SK-N-SH (cell line): ENCODE data around the gene CDC42SE1. TPM values are rescaled to one million over a fixed set of nuclear protein-coding genes. Genes with fewer than 3 reads are reported as not detected.

Source experiments
- CTCF ChIA-PET: fragments of 300-600, 350-600 bp; formaldehyde crosslinking; extraction: SDS; loops from one replicate; lab custom pipeline; 2021; lab: Yijun Ruan, JAX
- POLR2A ChIA-PET: fragments of 350-600 bp; sonication (Branson Sonifier 250); formaldehyde crosslinking; extraction: SDS; loops from one replicate; lab custom pipeline; 2020; ENCODE audit warnings: antibody characterized with exemption, inconsistent platforms; lab: Yijun Ruan, JAX
- DNase-seq: peaks from one replicate; pipeline ENCODE4 v3.0.0; 2012
- H2AFZ ChIP-seq: fragments of 200-600 bp; sonication (generic); 2 replicates; pipeline ENCODE4 v1.8.1; 2016; ENCODE audit warnings: antibody characterized with exemption, mild to moderate bottlenecking, low read depth
- H3F3A ChIP-seq: fragments of 200-600 bp; sonication (generic); replicated peaks from 2 replicates; pipeline ENCODE3; 2016; ENCODE audit warnings: antibody characterized with exemption, mild to moderate bottlenecking; ENCODE audit not compliant: insufficient read depth
- H3K27ac ChIP-seq, 2 experiments: fragments of 200-500 bp in 1 of 2; fragments of 200-600 bp in 1 of 2; sonication (Bioruptor generic) in 1 of 2; sonication (generic), shearing (Covaris generic) in 1 of 2; 2 replicates each; pipeline versions ENCODE4 v1.5.1 to v1.6.1; 2014 to 2016; ENCODE audit warnings: low read depth in 2 of 2, inconsistent platforms in 1 of 2, low read length in 1 of 2, mild to moderate bottlenecking in 1 of 2, mixed read lengths in 1 of 2
- H3K27me3 ChIP-seq: fragments of 200-600 bp; sonication (generic), shearing (Covaris generic); 2 replicates; pipeline ENCODE4 v1.6.1; 2016; ENCODE audit warnings: mixed run types; ENCODE audit not compliant: insufficient read depth
- H3K36me3 ChIP-seq, 2 experiments: fragments of 200-500 bp in 1 of 2; fragments of 200-600 bp in 1 of 2; sonication (Bioruptor generic) in 1 of 2; sonication (generic) in 1 of 2; replicated peaks in 1 of 2; 2 replicates each; pipeline versions ENCODE3 to v1.5.1; 2014 to 2016; ENCODE audit warnings: low read length in 1 of 2, mild to moderate bottlenecking in 1 of 2; ENCODE audit not compliant: insufficient read depth in 2 of 2, control insufficient read depth in 1 of 2
- H3K4me1 ChIP-seq, 2 experiments: fragments of 200-500 bp in 1 of 2; fragments of 200-600 bp in 1 of 2; sonication (Bioruptor generic) in 1 of 2; sonication (generic), shearing (Covaris generic) in 1 of 2; 2 replicates each; pipeline versions ENCODE4 v1.5.1 to v1.6.1; 2014 to 2016; ENCODE audit warnings: low read depth in 1 of 2, low read length in 1 of 2, mixed run types in 1 of 2; ENCODE audit not compliant: insufficient read depth in 2 of 2, control insufficient read depth in 1 of 2
- H3K4me2 ChIP-seq: fragments of 200-600 bp; sonication (generic), shearing (Covaris generic); 2 replicates; pipeline ENCODE4 v1.6.1; 2017; ENCODE audit warnings: mixed run types
- H3K4me3 ChIP-seq, 2 experiments: fragments of 200-500 bp in 1 of 2; fragments of 200-600 bp in 1 of 2; sonication (Bioruptor generic) in 1 of 2; sonication (generic), shearing (Covaris generic) in 1 of 2; 2 replicates each; pipeline versions ENCODE4 v1.5.1 to v1.8.1; 2014 to 2016; ENCODE audit warnings: low read depth in 2 of 2, inconsistent platforms in 1 of 2, low read length in 1 of 2, mild to moderate bottlenecking in 1 of 2, mixed read lengths in 1 of 2, moderate library complexity in 1 of 2
- H3K79me2 ChIP-seq: fragments of 200-600 bp; sonication (generic); 2 replicates; pipeline ENCODE4 v1.8.1; 2017; ENCODE audit warnings: mild to moderate bottlenecking; ENCODE audit not compliant: insufficient read depth
- H3K9ac ChIP-seq: fragments of 200-600 bp; sonication (generic); 2 replicates; pipeline ENCODE4 v1.6.1; 2017; ENCODE audit warnings: mixed run types
- H3K9me2 ChIP-seq: fragments of 200-600 bp; sonication (generic); 2 replicates; pipeline ENCODE4 v1.6.1; 2017; ENCODE audit warnings: mixed run types
- H3K9me3 ChIP-seq: fragments of 200-600 bp; sonication (generic); 2 replicates; pipeline ENCODE4 v1.6.1; 2017; ENCODE audit warnings: mixed run types, mild to moderate bottlenecking, moderate library complexity
- H4K20me1 ChIP-seq: fragments of 200-600 bp; sonication (generic); 2 replicates; pipeline ENCODE4 v1.6.1; 2017; ENCODE audit warnings: mild to moderate bottlenecking, mixed run types; ENCODE audit not compliant: insufficient read depth
- ELF1 ChIP-seq: IDR thresholded peaks from 2 replicates; pipeline ENCODE4 v1.4.0; 2012
- EP300 ChIP-seq, 2 experiments: IDR thresholded peaks; 2 replicates each; pipeline versions ENCODE4 v1.4.0 to v1.6.1; 2012; ENCODE audit warnings: borderline replicate concordance in 1 of 2, low read depth in 1 of 2, low read length in 1 of 2
- EZH2phosphoT487 ChIP-seq: fragments of 200-600 bp; sonication (generic); IDR thresholded peaks from 2 replicates; pipeline ENCODE4 v1.6.1; 2017; ENCODE audit warnings: low read depth, mixed run types, mild to moderate bottlenecking, antibody characterized with exemption, moderate library complexity, borderline replicate concordance
- FOSL2 ChIP-seq: IDR thresholded peaks from 2 replicates; pipeline ENCODE4 v1.4.0; 2012; ENCODE audit warnings: low read depth, mild to moderate bottlenecking, moderate library complexity, borderline replicate concordance
- FOXJ3 ChIP-seq: sonication (generic); formaldehyde crosslinking; IDR thresholded peaks from 2 replicates; pipeline ENCODE4 v1.5.1; 2020; ENCODE audit warnings: mild to moderate bottlenecking, missing genetic modification reagents
- FOXM1 ChIP-seq: IDR thresholded peaks from 2 replicates; pipeline ENCODE4 v1.4.0; 2012; ENCODE audit warnings: low read depth, mild to moderate bottlenecking
- GABPA ChIP-seq: IDR thresholded peaks from 2 replicates; pipeline ENCODE4 v1.4.0; 2012; ENCODE audit warnings: low read depth, mild to moderate bottlenecking
- JUND ChIP-seq: IDR thresholded peaks from 2 replicates; pipeline ENCODE4 v1.4.0; 2012
- MXI1 ChIP-seq: IDR thresholded peaks from 2 replicates; pipeline ENCODE4 v1.6.1; 2012; ENCODE audit warnings: mild to moderate bottlenecking, low read depth, low read length, improper control_type of control experiment
- NFIC ChIP-seq: IDR thresholded peaks from 2 replicates; pipeline ENCODE4 v1.4.0; 2012; ENCODE audit warnings: borderline replicate concordance
- NRF1 ChIP-seq: IDR thresholded peaks from 2 replicates; pipeline ENCODE4 v1.6.1; 2012; ENCODE audit warnings: low read depth, mild to moderate bottlenecking, low read length
- RCOR1 ChIP-seq: fragments of 150-350 bp; IDR thresholded peaks from 2 replicates; pipeline ENCODE4 v1.6.1; 2017; ENCODE audit warnings: antibody characterized with exemption, low read length
- RXRA ChIP-seq: IDR thresholded peaks from 2 replicates; pipeline ENCODE4 v1.4.0; 2012; ENCODE audit warnings: low read depth, mild to moderate bottlenecking, borderline replicate concordance
- SMC3 ChIP-seq: IDR thresholded peaks from 2 replicates; pipeline ENCODE4 v1.6.1; 2012; ENCODE audit warnings: low read depth, low read length, improper control_type of control experiment
- TCF12 ChIP-seq: IDR thresholded peaks from 2 replicates; pipeline ENCODE4 v1.4.0; 2012
- YY1 ChIP-seq: IDR thresholded peaks from 2 replicates; pipeline ENCODE4 v1.4.0; 2012; ENCODE audit warnings: low read depth, mild to moderate bottlenecking
- WGBS: methylation state at CpG from one replicate; pipeline ENCODE4 v1.1.6; 2017; ENCODE audit warnings: low lambda C conversion rate; 5-methylcytosine and 5-hydroxymethylcytosine counted together
- polyA plus RNA-seq, 3 experiments: library from polyadenylated mRNA; depleted of rRNA; stranded (reverse); fragments of >200 nt; gene quantifications; 2 replicates each; pipeline ENCODE4 v1.2.3, GENCODE V29; 2012
- TF ChIP-seq, protein P1 (sequence below): IDR thresholded peaks from 2 replicates; pipeline ENCODE4 v1.4.0; 2012; ENCODE audit warnings: low read depth
- TF ChIP-seq, protein P2 (sequence below): IDR thresholded peaks from 2 replicates; pipeline ENCODE4 v1.4.0; 2012; ENCODE audit warnings: low read depth, borderline replicate concordance
- TF ChIP-seq, protein P3 (sequence below): IDR thresholded peaks from 2 replicates; pipeline ENCODE4 v1.4.0; 2012; ENCODE audit warnings: low read depth, borderline replicate concordance
- TF ChIP-seq, protein P4 (sequence below): IDR thresholded peaks from 2 replicates; pipeline ENCODE4 v1.6.1; 2012; ENCODE audit warnings: mild to moderate bottlenecking, low read depth, low read length, moderate library complexity

Gene CDC42SE1
- polyA plus RNA-seq, 1 of the 3 experiments (the other 2 are of a cell fraction): 47.8 TPM

DNA sequence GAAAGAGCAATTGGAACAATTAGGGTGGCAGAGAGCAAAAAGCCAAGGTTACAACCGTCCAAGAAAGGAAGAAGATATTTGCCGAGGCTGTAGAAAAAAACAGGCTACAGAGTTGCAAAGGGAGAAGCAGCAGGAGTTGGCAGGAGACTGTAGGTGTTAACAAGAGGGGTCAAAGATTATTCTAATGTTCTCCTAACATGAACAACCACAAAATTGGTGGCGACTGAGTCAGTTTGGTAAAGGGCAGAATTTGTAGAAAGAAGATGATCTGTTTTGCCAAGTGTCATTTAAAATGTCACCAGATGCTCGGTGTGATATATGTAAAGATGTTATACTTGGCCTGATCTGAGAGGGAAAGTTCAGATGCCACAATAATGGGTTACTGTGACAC, 51.6 kb downstream of the CDC42SE1 start:
- DNase-seq: no peak
- Histone ChIP-seq H4K20me1 (no peaks in the 10 kb centered on the region), H3K36me3 (no peaks in the 10 kb centered on the region), H3K27ac (peak overlapping the region; percentile 79 to 86), H3K4me3 (peak overlapping the region; percentile 24 to 80; a peak in 3 of 4 replicates), H3K27me3 (no peaks in the 10 kb centered on the region), H3K4me1 (peaks cover 6 to 30% of the 10 kb centered on the region in 2 experiments; a peak in 2 of 4 replicates), H3K9ac (peak overlapping the region; percentile 60), H3K9me2 (no peaks in the 10 kb centered on the region), H3K79me2 (peaks cover 24% of the 10 kb centered on the region; the same call in 1 of the 2 replicates), H2AFZ (peak overlapping the region; percentile 81), H3K9me3 (no peaks in the 10 kb centered on the region), H3K4me2 (peak overlapping the region; percentile 87), H3F3A (peaks cover 15% of the 10 kb centered on the region)
- WGBS: 41% methylated on average over 4 of the region's 4 CpGs
- TF ChIP-seq MXI1 (no peak), JUND (no peak), NFIC (no peak), EZH2phosphoT487 (no peak), TCF12 (no peak), RXRA (no peak), EP300 (IDR thresholded peaks at IDR 0.05; ENCODE audit: borderline replicate concordance in 1 of 2, low read depth in 1 of 2, low read length in 1 of 2) (no peak), GABPA (no peak), NRF1 (no peak), FOXJ3 (CRISPR knock-in tag) (no peak), RCOR1 (no peak), SMC3 (no peak), YY1 (no peak), FOSL2 (no peak), FOXM1 (no peak), ELF1 (no peak)
- TF ChIP-seq, protein P1, sequence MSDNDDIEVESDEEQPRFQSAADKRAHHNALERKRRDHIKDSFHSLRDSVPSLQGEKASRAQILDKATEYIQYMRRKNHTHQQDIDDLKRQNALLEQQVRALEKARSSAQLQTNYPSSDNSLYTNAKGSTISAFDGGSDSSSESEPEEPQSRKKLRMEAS: no peak
- TF ChIP-seq, protein P2, sequence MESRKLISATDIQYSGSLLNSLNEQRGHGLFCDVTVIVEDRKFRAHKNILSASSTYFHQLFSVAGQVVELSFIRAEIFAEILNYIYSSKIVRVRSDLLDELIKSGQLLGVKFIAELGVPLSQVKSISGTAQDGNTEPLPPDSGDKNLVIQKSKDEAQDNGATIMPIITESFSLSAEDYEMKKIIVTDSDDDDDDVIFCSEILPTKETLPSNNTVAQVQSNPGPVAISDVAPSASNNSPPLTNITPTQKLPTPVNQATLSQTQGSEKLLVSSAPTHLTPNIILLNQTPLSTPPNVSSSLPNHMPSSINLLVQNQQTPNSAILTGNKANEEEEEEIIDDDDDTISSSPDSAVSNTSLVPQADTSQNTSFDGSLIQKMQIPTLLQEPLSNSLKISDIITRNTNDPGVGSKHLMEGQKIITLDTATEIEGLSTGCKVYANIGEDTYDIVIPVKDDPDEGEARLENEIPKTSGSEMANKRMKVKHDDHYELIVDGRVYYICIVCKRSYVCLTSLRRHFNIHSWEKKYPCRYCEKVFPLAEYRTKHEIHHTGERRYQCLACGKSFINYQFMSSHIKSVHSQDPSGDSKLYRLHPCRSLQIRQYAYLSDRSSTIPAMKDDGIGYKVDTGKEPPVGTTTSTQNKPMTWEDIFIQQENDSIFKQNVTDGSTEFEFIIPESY: no peak
- TF ChIP-seq, protein P3, sequence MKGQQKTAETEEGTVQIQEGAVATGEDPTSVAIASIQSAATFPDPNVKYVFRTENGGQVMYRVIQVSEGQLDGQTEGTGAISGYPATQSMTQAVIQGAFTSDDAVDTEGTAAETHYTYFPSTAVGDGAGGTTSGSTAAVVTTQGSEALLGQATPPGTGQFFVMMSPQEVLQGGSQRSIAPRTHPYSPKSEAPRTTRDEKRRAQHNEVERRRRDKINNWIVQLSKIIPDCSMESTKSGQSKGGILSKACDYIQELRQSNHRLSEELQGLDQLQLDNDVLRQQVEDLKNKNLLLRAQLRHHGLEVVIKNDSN: no peak
- TF ChIP-seq, protein P4, sequence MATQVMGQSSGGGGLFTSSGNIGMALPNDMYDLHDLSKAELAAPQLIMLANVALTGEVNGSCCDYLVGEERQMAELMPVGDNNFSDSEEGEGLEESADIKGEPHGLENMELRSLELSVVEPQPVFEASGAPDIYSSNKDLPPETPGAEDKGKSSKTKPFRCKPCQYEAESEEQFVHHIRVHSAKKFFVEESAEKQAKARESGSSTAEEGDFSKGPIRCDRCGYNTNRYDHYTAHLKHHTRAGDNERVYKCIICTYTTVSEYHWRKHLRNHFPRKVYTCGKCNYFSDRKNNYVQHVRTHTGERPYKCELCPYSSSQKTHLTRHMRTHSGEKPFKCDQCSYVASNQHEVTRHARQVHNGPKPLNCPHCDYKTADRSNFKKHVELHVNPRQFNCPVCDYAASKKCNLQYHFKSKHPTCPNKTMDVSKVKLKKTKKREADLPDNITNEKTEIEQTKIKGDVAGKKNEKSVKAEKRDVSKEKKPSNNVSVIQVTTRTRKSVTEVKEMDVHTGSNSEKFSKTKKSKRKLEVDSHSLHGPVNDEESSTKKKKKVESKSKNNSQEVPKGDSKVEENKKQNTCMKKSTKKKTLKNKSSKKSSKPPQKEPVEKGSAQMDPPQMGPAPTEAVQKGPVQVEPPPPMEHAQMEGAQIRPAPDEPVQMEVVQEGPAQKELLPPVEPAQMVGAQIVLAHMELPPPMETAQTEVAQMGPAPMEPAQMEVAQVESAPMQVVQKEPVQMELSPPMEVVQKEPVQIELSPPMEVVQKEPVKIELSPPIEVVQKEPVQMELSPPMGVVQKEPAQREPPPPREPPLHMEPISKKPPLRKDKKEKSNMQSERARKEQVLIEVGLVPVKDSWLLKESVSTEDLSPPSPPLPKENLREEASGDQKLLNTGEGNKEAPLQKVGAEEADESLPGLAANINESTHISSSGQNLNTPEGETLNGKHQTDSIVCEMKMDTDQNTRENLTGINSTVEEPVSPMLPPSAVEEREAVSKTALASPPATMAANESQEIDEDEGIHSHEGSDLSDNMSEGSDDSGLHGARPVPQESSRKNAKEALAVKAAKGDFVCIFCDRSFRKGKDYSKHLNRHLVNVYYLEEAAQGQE: no peak
- ChIA-PET CTCF (interaction anchor here (2.3 to 15.9 kb wide), 3 partner anchors 13 to 28 kb away, joined by 7 to 371 read pairs (median 79); partner anchors contain the start of genes ANXA9 and CERS2), POLR2A (no interaction called here)
